Measurements from ENCODE around the gene ZBTB6. TPM values are rescaled to one million over a fixed set of nuclear protein-coding genes. Genes with fewer than 3 reads are reported as not detected.

ZBTB6 gene
- total and polyA plus RNA-seq, 2 of the 13 experiments (the other 11 are each of a cell fraction or from before 2014, with no cell fraction given), result 3.7 to 7.1 TPM

DNA sequence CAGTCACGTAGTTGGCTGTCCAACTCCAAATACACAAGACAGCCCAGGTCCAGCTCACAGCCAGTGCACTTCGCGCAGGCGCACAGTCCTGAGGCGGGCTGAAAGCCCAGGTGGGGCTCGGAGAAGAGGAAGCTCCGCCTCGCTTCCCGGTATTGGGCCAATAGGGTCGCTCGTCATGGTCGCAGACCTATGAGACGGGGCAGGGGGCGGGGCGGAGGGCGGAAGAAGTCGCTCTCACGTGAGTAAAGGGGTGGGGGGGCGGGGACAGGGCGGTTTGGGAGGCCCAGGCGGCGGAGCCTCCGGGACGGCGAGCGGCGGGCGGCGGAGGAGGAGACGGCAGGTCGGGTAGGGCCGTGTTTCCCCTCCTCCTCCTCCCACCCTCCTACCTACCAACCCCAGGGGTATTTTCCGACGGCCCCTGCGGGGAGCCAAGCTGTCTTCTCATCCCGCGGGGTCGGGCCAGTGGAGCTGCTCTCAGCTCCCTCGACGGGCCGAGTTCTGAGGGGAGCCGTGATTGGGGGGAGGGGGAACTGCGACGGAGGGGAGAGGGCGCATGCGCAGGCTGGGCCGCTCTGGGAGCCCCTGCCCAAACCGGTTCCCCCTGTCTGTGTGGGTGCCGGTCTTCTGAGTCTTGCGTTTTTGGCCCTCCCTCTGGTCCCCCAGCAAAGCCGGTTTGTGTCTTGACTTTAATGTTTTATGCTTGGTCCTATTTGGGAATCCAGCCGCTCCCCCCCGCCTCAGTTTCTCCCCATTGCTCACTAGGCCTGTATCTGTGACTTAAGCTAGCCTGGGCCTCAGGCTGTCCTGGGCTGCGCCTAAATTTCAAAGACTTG lies 27.8 kb upstream of the ZBTB6 start, which contains the start of gene RABGAP1 (continued):
- TF ChIP-seq ZNF674 (CRISPR knock-in tag; IDR thresholded peaks at IDR 0.05; ENCODE audit: low read depth), result no peak
- TF ChIP-seq ZNF430 (CRISPR knock-in tag; IDR thresholded peaks at IDR 0.05), result no peak; the same call in 1 of the 2 replicates
- no peak for TF ChIP-seq ZNF367 (CRISPR knock-in tag; IDR thresholded peaks at IDR 0.05; ENCODE audit: borderline replicate concordance)
- no peak for TF ChIP-seq TCF7 (IDR thresholded peaks at IDR 0.05; ENCODE audit: low read depth)
- no peak for TF ChIP-seq ZNF879 (CRISPR knock-in tag; IDR thresholded peaks at IDR 0.05)
- peak; percentile 54; the same call in 1 of the 2 replicates for TF ChIP-seq CREM (IDR thresholded peaks at IDR 0.05)
- TF ChIP-seq CREM (CRISPR knock-in tag; IDR thresholded peaks at IDR 0.05), result no peak
- TF ChIP-seq SP1 (IDR thresholded peaks at IDR 0.05), result no peak
- peak; percentile 76 for TF ChIP-seq SP1 (CRISPR knock-in tag; IDR thresholded peaks at IDR 0.05)
- no peak for TF ChIP-seq HMG20B (CRISPR knock-in tag; conservative IDR thresholded peaks at IDR 0.05)
- TF ChIP-seq ARNT (IDR thresholded peaks at IDR 0.05), result no peak
- no peak for TF ChIP-seq PHB2 (IDR thresholded peaks at IDR 0.05; ENCODE audit: partially characterized antibody)
- TF ChIP-seq, protein P1, sequence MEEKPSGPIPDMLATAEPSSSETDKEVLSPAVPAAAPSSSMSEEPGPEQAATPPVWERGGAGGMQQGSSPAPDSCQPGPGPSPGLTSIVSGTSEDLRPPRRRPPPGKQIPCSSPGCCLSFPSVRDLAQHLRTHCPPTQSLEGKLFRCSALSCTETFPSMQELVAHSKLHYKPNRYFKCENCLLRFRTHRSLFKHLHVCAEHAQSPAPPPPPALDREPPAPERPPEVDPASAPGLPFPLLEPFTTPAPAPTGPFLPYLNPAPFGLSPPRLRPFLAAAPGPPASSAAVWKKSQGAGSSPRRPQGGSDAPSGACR (CRISPR knock-in tag; IDR thresholded peaks at IDR 0.05), result no peak
- no peak for TF ChIP-seq HNF4A (CRISPR knock-in tag; IDR thresholded peaks at IDR 0.05)
- TF ChIP-seq PHF20 (CRISPR knock-in tag; IDR thresholded peaks at IDR 0.05), result peak; percentile 49; the same call in 1 of the 2 replicates
- 0 out of 2 replicates have a peak, but pooled peaks have one; percentile 45 for TF ChIP-seq ZNF574 (CRISPR knock-in tag; IDR thresholded peaks at IDR 0.05)
- TF ChIP-seq ZNF782 (CRISPR knock-in tag; IDR thresholded peaks at IDR 0.05; ENCODE audit: borderline replicate concordance), result 0 out of 2 replicates have a peak, but pooled peaks have one; percentile 14
- TF ChIP-seq KLF9 (CRISPR knock-in tag; IDR thresholded peaks at IDR 0.05; ENCODE audit: low read depth), result no peak
- TF ChIP-seq ERF (CRISPR knock-in tag; IDR thresholded peaks at IDR 0.05), result no peak
- peak; percentile 93 for TF ChIP-seq SALL2 (CRISPR knock-in tag; IDR thresholded peaks at IDR 0.05)
- TF ChIP-seq ZNF510 (CRISPR knock-in tag; IDR thresholded peaks at IDR 0.05; ENCODE audit: low read depth), result 0 out of 2 replicates have a peak, but pooled peaks have one; percentile 20
- TF ChIP-seq, protein P2, sequence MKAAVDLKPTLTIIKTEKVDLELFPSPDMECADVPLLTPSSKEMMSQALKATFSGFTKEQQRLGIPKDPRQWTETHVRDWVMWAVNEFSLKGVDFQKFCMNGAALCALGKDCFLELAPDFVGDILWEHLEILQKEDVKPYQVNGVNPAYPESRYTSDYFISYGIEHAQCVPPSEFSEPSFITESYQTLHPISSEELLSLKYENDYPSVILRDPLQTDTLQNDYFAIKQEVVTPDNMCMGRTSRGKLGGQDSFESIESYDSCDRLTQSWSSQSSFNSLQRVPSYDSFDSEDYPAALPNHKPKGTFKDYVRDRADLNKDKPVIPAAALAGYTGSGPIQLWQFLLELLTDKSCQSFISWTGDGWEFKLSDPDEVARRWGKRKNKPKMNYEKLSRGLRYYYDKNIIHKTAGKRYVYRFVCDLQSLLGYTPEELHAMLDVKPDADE (CRISPR knock-in tag; IDR thresholded peaks at IDR 0.05), result 0 out of 2 replicates have a peak, but pooled peaks have one; percentile 40
- TF ChIP-seq ZNF225 (CRISPR knock-in tag; IDR thresholded peaks at IDR 0.05), result no peak
- TF ChIP-seq ZNF234 (CRISPR knock-in tag; conservative IDR thresholded peaks at IDR 0.05), result no peak
- TF ChIP-seq ZNF619 (CRISPR knock-in tag; IDR thresholded peaks at IDR 0.05), result no peak
- no peak for TF ChIP-seq ZBTB26 (CRISPR knock-in tag; IDR thresholded peaks at IDR 0.05; ENCODE audit: borderline replicate concordance)
- TF ChIP-seq PAWR (CRISPR knock-in tag; IDR thresholded peaks at IDR 0.05; ENCODE audit: borderline replicate concordance), result no peak

All from HepG2 (cell line).